Adipose tissue (tissue), 3 donors: ENCODE data around the gene UNC45B. TPM values are rescaled to one million over a fixed set of nuclear protein-coding genes. Genes with fewer than 3 reads are reported as not detected.
"Not testable (repeated sequence)": the region's sequence is repeated elsewhere in the genome, so short reads cannot be mapped to it uniquely, and the experiment has no call there.

Source experiments
- H3K27ac ChIP-seq: one replicate; pipeline ENCODE4 v1.5.1; 2013; ENCODE audit warnings: low read depth, low read length
- WGBS, 3 donors: extraction: QIAGEN DNeasy Blood & Tissue Kit; methylation state at CpG; one replicate each; pipeline ENCODE4 v1.1.7; 2013; 5-methylcytosine and 5-hydroxymethylcytosine counted together
- polyA plus RNA-seq, 3 donors: library from polyadenylated mRNA; stranded (reverse); fragments of 200-250 nt; gene quantifications; one replicate each; pipeline ENCODE4 v1.2.3, GENCODE V29; 2013
- donor health status: healthy with polysubstance abuse.
- donor health status: Bipolar disorder and iron deficiency.
- donor health status: healthy.

Gene UNC45B
- polyA plus RNA-seq, 3 donors, result under 0.01 to 0.03 (median 0.02) TPM

- 93 to 95% (median 93%) methylated on average over 22 of the region's 22 CpGs for WGBS, 3 donors
- no peak overlapping the region for H3K27ac ChIP-seq
Measured at GRCh38 chr17:35132816-35133550, 14.6 kb upstream of the UNC45B start.

DNA sequence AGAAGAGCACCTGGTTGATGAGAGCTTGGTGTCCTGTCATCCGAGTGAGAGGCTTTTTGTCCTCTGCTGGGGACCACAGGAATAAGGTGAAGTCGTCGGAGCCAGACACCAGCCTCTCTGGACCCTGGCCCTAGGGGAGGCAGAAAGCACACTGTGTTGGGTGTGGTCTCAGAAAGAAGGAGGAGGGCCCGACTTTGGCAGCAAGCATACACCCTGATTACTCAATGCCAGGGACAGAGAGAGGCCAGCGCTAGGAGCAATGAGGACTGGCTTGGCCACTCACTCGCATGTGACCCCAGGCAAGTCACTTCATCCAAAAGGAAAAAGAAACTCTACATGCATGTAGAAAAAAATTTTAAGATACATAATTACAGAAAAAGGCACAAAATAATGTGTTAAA is 12.3 kb upstream of the UNC45B start:
- WGBS, 3 donors, result 75 to 82% (median 79%) methylated on average over 6 of the region's 6 CpGs
- H3K27ac ChIP-seq, result no peak overlapping the region

GRCh38 chr17:35138218-35138617 is 9.4 kb upstream of the UNC45B start:
- 94 to 96% (median 96%) methylated on average over 6 of the region's 6 CpGs for WGBS, 3 donors
- no peak overlapping the region for H3K27ac ChIP-seq

DNA sequence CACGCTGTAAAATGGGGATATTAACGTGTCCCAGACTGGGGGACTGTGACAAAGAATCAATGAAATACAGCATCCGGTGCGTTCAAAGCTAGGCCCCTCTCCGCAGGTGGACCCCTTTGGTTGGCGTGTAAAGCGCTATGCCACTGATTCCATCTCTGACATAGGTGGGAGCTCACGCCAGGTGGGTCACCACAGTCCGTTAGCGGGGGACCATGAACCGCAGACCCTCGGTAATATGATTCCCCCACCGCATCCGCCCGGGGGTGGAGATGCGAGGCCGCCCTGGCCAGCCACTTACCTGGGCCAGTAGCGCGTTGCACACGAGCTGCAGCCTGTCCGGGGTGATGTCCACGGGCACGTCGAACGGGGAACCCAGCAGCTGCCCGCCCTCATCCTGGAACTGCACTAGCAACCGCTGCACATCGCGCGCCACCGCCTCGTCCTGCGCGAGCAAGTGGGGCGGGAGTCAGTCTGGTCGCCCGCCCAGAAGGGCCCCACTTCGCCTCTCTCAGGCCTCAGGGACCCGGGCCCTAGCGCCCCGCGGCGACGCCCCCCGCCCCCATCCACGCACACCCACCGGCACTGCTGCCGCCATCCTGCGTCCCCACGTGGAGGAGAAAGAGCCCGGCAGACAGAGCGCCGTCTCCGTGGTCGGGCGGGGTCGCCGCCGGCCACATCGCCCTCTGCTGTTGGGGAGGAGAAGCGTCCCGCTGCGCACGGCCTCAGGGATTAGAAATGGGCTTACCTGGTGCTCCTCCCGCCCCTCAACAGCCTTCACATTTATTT is 5.7 kb upstream of the UNC45B start, which contains the start of gene NLE1:
NLE1 (minus strand) TSS at position 623 of the 786 bp plus-strand sequence; CDS start at position 595, 28 bp downstream.
- H3K27ac ChIP-seq, result no peak within 1 kb of the TSS
- WGBS, 3 donors, result 0 to 1% (median 0%) methylated on average over 60 to 65 of the region's 65 CpGs

GRCh38 chr17:35142467-35142796 is 5.2 kb upstream of the UNC45B start:
- no peak overlapping the region for H3K27ac ChIP-seq
- WGBS, 3 donors, result 68 to 71% (median 70%) methylated on average over 8 of the region's 8 CpGs

- 65 to 74% (median 73%) methylated on average over 4 of the region's 4 CpGs for WGBS, 3 donors
- H3K27ac ChIP-seq, result no peak overlapping the region
Measured at GRCh38 chr17:35144840-35145239, 2.8 kb upstream of the UNC45B start.

DNA sequence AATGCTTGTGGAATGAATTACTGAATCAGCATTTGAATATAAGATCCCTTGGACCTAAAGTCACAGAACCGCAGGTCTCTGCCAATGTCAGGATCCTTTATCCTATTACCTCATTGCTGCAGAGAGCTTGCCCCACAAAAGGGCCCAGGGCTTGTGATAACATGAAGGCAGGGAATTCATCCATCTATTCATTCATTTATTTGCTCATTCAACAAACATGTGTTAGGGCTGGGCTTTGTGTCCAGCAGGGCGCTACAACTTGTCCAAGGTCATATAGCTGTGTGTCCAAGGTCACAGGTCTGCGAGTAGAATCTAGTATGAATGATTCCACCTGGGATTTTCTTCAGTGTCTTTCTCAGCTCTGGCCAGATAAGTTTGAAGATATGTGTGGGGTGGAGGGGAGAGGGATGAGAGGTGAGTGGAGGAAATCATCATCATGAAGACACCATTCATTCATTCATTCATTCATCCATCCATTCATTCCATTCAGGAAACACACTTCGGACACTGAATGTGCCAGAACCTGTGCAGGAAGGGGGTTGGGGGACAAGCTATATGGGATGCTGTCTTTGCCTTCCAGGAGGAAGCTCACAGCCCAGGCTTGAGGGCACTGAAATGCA is 1.3 kb upstream of the UNC45B start:
- WGBS, 3 donors, result 50 to 71% (median 67%) methylated on average over 4 of the region's 4 CpGs
- H3K27ac ChIP-seq, result no peak overlapping the region

DNA sequence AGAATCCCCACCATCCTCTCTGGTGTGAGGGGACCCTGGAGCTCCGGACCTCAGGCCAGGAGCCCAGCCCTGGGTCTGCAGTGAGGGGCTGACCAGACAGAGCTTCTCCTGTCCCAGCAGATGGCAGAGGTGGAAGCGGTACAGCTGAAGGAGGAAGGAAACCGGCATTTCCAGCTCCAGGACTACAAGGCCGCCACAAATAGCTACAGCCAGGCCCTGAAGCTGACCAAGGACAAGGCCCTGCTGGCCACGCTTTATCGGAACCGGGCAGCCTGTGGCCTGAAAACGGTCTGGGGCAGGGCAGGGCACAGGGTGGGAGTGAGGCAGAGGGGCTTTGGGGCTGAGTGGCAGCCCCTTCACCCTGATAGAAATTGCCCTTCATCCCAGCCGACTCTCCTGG is 527 bp downstream of the UNC45B start:
- H3K27ac ChIP-seq, result no peak overlapping the region
- 56 to 66% (median 63%) methylated on average over 9 of the region's 9 CpGs for WGBS, 3 donors

DNA sequence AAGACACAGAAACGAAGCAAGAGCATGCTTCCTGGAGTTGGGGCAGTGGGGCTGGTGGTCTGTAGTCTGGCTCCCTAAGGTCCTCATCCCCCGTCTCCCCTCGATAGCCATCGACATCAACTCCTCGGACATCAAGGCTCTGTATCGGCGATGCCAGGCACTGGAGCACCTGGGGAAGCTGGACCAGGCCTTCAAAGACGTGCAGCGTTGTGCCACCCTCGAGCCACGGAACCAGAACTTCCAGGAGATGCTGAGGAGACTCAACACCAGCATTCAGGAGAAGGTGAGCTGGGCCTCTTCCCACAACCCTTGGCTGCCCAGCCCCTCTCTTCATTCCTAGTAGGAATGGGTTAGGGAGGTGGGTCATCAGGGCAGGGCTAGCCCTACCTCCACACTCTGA is 2.3 kb downstream of the UNC45B start:
- no peak overlapping the region for H3K27ac ChIP-seq
- 87 to 95% (median 94%) methylated on average over 11 of the region's 11 CpGs for WGBS, 3 donors

DNA sequence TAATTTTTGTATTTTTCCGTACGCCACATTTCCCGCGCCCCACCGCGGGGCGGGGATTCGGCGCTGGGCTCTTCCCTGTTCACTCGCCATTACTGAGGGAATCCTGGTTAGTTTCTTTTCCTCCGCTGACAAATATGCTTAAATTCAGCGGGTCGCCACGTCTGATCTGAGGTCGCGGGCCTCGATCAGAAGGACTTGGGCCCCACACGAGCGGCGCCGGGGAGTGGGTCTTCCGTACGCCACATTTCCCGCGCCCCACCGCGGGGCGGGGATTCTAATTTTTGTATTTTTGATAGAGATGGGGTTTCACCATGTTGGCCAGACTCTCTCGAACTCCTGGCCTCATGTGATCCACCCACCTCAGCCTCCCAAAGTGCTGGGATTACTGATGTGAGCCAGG is 3.5 kb downstream of the UNC45B start:
- H3K27ac ChIP-seq, result not testable (repeated sequence)
- 89 to 92% (median 89%) methylated on average over 29 of the region's 29 CpGs for WGBS, 3 donors

DNA sequence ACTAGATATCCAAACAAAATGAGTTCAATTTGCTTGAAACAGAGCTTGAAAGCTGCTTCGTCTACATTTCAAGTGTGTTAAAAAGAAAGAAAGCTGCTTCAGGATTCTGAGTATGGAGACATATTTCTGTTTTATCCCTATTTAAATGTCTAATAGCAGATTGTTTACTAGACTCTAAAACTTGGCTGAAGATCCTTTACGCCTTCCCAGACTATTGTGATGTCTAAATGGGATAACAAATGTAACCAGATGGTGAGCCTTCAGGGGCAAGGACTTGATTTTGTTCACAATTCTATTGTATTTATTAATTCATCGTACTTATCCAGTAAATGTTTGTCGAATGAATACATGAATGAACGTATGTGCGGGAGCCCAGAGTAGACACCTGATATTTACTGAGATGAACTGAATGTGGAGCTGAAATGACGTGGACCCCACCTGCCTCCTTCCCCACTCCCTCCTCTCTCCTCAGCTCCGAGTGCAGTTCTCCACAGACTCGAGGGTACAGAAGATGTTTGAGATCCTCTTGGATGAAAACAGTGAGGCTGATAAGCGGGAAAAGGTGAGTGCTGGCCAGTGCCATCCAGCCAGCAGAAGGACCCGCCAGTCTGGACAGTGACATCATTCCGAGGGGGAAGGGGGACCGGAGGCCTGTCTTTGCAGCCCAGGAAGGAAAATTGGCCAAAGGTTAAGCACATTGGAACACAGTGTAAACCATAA is 5.0 kb downstream of the UNC45B start:
- WGBS, 3 donors, result 61 to 76% (median 69%) methylated on average over 13 of the region's 13 CpGs

GRCh38 chr17:35154196-35155165 is 6.9 kb downstream of the UNC45B start:
- WGBS, 3 donors, result 82 to 91% (median 90%) methylated on average over 13 of the region's 13 CpGs
- H3K27ac ChIP-seq, result no peak overlapping the region

More for the DNA sequence above, 5.0 kb downstream of the UNC45B start:
- no peak overlapping the region for H3K27ac ChIP-seq

DNA sequence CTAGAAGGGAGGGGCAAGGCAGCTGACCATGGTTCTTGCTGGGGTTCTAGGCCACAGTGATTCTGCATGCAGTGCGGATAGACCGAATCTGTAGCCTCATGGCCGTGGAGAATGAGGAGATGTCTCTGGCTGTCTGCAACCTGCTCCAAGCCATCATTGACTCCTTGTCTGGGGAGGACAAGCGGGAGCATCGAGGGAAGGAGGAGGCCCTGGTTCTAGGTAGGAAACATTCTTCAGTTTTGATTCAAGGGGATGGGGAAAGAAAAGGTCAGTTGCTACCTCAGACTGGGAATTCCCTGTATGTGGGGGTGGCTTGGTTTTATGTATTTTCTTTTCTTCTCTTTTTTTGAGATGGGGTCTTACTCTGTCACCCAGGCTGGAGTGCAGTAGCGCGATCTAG is 7.6 kb downstream of the UNC45B start:
- WGBS, 3 donors, result 91 to 97% (median 96%) methylated on average over 7 of the region's 7 CpGs
- H3K27ac ChIP-seq, result no peak overlapping the region

DNA sequence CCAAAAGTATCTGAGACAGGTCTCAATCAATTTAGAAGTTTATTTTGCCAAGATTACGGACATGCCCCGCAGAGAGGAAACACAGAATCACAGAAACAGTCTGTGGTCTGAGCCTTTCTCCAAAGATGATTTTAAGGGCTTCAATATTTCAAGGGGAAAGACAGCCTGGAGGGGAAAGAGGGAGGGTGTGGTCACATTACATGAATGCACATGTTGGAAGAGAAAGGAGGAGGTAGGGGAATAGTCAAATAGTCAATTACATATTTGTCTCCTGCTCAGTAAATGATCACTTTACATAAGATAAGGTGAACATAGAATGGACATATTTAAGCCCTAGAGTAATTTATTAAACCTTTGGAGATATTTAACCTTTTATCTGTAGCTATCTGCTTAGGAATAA is 12.3 kb downstream of the UNC45B start:
- WGBS, 3 donors, result 67 to 74% (median 73%) methylated on average over 2 of the region's 2 CpGs

DNA sequence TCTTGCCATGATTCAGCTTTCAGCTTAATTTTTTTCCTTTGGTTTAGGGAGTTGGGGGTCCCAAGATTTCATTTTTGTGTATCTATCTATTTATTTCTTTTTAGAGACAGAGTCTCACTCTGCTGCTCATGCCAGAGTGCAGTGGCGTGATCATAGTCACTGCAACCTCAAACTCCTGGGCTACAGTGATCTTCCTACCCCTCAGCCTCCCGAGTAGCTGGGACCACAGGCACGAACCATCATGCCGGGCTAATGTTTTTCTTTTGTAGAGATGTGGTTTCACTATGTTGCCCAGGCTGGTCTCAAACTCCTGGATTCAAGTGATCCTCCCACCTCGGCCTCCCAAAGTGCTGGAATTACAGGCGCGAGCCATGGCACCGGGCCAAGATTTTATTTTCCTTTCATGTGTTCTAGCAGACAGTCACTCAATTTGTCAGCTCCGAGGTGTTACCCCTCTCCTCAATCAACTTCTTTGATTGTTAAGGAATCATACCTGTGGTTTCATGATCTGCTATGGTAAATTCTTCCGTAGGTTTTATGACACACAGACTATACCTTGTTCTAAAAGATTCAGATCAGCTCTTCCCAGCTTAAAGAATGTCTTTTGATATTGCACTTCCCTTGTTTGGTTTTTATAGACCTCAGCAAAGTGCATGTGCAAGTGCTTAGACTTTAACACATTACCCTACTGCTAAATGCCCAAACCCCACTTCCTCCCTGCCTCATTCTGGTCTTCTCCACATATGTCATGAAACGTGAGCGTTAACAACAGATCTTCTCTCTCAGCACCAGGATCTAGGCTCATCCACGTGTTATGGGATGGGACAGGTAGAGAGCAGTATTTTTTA is 13.0 kb downstream of the UNC45B start:
- no peak overlapping the region for H3K27ac ChIP-seq
- WGBS, 3 donors, result 63 to 80% (median 78%) methylated on average over 13 of the region's 13 CpGs

More for the DNA sequence above, 12.3 kb downstream of the UNC45B start:
- no peak overlapping the region for H3K27ac ChIP-seq

- H3K27ac ChIP-seq, result no peak overlapping the region
- 44 to 57% (median 52%) methylated on average over 3 of the region's 3 CpGs for WGBS, 3 donors
Measured at GRCh38 chr17:35161281-35161761, 13.7 kb downstream of the UNC45B start.

GRCh38 chr17:35162755-35163154 is 15.1 kb downstream of the UNC45B start:
- 67 to 93% (median 91%) methylated on average over 4 of the region's 4 CpGs for WGBS, 3 donors
- no peak overlapping the region for H3K27ac ChIP-seq
